ENCODE data around the gene UPP2. TPM values are rescaled to one million over a fixed set of nuclear protein-coding genes. Genes with fewer than 3 reads are reported as not detected.

The UPP2 gene
- total and polyA plus RNA-seq, 2 of the 13 experiments (the other 11 are each of a cell fraction or from before 2014, with no cell fraction given): 0.07 to 0.28 TPM

- TF ChIP-seq ZNF407 (CRISPR knock-in tag; IDR thresholded peaks at IDR 0.05; ENCODE audit: not compliant biosample characterization) (no peak), ZNF101 (CRISPR knock-in tag; IDR thresholded peaks at IDR 0.05; ENCODE audit: borderline replicate concordance, low read depth) (no peak), HES4 (CRISPR knock-in tag; IDR thresholded peaks at IDR 0.05; ENCODE audit: borderline replicate concordance) (no peak), CEBPZ (IDR thresholded peaks at IDR 0.05; ENCODE audit: low read length) (no peak), ZNF44 (CRISPR knock-in tag; IDR thresholded peaks at IDR 0.05) (peak; percentile 46; the same call in 1 of the 2 replicates), MLXIP (CRISPR knock-in tag; IDR thresholded peaks at IDR 0.05; ENCODE audit: borderline replicate concordance) (no peak), NKX3-1 (CRISPR knock-in tag; IDR thresholded peaks at IDR 0.05) (no peak), ZMYM4 (CRISPR knock-in tag; IDR thresholded peaks at IDR 0.05) (peak; percentile 85), CHD4 (IDR thresholded peaks at IDR 0.05; ENCODE audit: borderline replicate concordance, low read length) (no peak), NBN (conservative IDR thresholded peaks at IDR 0.05) (no peak), MIER2 (CRISPR knock-in tag; IDR thresholded peaks at IDR 0.05) (peak; percentile 89), PHF21A (CRISPR knock-in tag; IDR thresholded peaks at IDR 0.05) (peak; percentile 87; the same call in 1 of the 2 replicates), ZNF605 (CRISPR knock-in tag; IDR thresholded peaks at IDR 0.05) (0 out of 2 replicates have a peak, but pooled peaks have one; percentile 26)
- TF ChIP-seq, protein P1, sequence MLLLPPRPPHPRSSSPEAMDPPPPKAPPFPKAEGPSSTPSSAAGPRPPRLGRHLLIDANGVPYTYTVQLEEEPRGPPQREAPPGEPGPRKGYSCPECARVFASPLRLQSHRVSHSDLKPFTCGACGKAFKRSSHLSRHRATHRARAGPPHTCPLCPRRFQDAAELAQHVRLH (CRISPR knock-in tag; IDR thresholded peaks at IDR 0.05; ENCODE audit: borderline replicate concordance, low read depth): peak; percentile 56; the same call in 1 of the 2 replicates
Observed at GRCh38 chr2:158184556-158185343, 83.1 kb downstream of the UPP2 start (continued).
